HepG2 (cell line): ENCODE results near the gene SMCO4. TPM values are rescaled to one million over a fixed set of nuclear protein-coding genes. Genes with fewer than 3 reads are reported as not detected.
A peak's percentile ranks its signal among the peaks of the same experiment; 100 is the strongest.

Experiments
- HNF4G ChIP-seq, 2 experiments: sonication (generic) in 1 of 2; formaldehyde crosslinking in 1 of 2; IDR thresholded peaks; 2 replicates each; pipeline versions ENCODE4 v1.4.0 to v1.6.1; 2011 to 2020; ENCODE audit warnings: borderline replicate concordance in 2 of 2, low read depth in 2 of 2, mild to moderate bottlenecking in 2 of 2, low read length in 1 of 2, missing genetic modification reagents in 1 of 2, moderate library complexity in 1 of 2
- LCORL ChIP-seq, 2 experiments: fragments of 450-650 bp in 1 of 2; sonication (generic) in 1 of 2; formaldehyde crosslinking in 1 of 2; IDR thresholded peaks; 2 replicates each; pipeline versions ENCODE4 v1.5.0 to v1.6.1; 2017 to 2020; ENCODE audit warnings: antibody characterized with exemption in 1 of 2, missing genetic modification reagents in 1 of 2
- MLLT10 ChIP-seq: sonication (generic); formaldehyde crosslinking; IDR thresholded peaks from 2 replicates; pipeline ENCODE4 v1.4.0; 2020; ENCODE audit warnings: missing genetic modification reagents
- NFYB ChIP-seq: sonication (generic); formaldehyde crosslinking; IDR thresholded peaks from 2 replicates; pipeline ENCODE4 v1.4.0; 2020; ENCODE audit warnings: missing genetic modification reagents
- PHF21A ChIP-seq: sonication (generic); formaldehyde crosslinking; IDR thresholded peaks from 2 replicates; pipeline ENCODE4 v1.5.0; 2020; ENCODE audit warnings: mild to moderate bottlenecking, missing genetic modification reagents
- POLR2G ChIP-seq: fragments of 200-400 bp; formaldehyde crosslinking; IDR thresholded peaks from 2 replicates; pipeline ENCODE4 v1.6.1; 2018; ENCODE audit warnings: mild to moderate bottlenecking, low read depth, low read length, moderate library complexity
- RXRB ChIP-seq: IDR thresholded peaks from 2 replicates; pipeline ENCODE4 v1.6.1; 2016; ENCODE audit warnings: borderline replicate concordance, missing genetic modification reagents, missing compliant biosample characterization
- SOX13 ChIP-seq, 3 experiments: fragments of 450-650 bp in 1 of 3; sonication (generic) in 1 of 3; formaldehyde crosslinking in 1 of 3; IDR thresholded peaks in 2 of 3; conservative IDR thresholded peaks in 1 of 3; 2 replicates each; pipeline versions ENCODE4 v1.5.0 to v1.6.1; 2016 to 2020; ENCODE audit warnings: antibody characterized with exemption in 1 of 3, mild to moderate bottlenecking in 1 of 3, missing compliant biosample characterization in 1 of 3, missing genetic modification reagents in 1 of 3, moderate library complexity in 1 of 3
- TGIF2 ChIP-seq: IDR thresholded peaks from 2 replicates; pipeline ENCODE4 v1.6.1; 2016; ENCODE audit warnings: control low read depth, missing compliant biosample characterization
- ZBTB21 ChIP-seq: sonication (generic); formaldehyde crosslinking; IDR thresholded peaks from 2 replicates; pipeline ENCODE4 v1.4.0; 2020; ENCODE audit warnings: missing genetic modification reagents
- ZNF567 ChIP-seq: sonication (generic); formaldehyde crosslinking; IDR thresholded peaks from 2 replicates; pipeline ENCODE4 v1.8.1; 2023; ENCODE audit warnings: mild to moderate bottlenecking, missing genetic modification reagents, borderline replicate concordance
- polyA plus RNA-seq, 8 experiments: library from polyadenylated mRNA; depleted of rRNA in 3 of 8; stranded (reverse) in 7 of 8; unstranded in 1 of 8; fragments of >200 nt; fragmentation: Illumina TruSeq in 4 of 8; extraction: Trizol in 4 of 8; gene quantifications; 2 replicates each; pipeline versions ENCODE4 v1.2.1 to v1.2.3, GENCODE V29; 2011 to 2016; ENCODE audit warnings: low read depth in 4 of 8, missing spikeins in 1 of 8, mixed read lengths in 1 of 8; ENCODE audit not compliant: insufficient read depth in 1 of 8
- total RNA-seq, 5 experiments: library from RNA; depleted of rRNA; stranded (reverse); fragments of >200 nt; fragmentation: Illumina TruSeq; extraction: Trizol; gene quantifications; 2 replicates each; pipeline ENCODE4 v1.2.3, GENCODE V29; 2016; ENCODE audit warnings: low read depth in 1 of 5
- TF ChIP-seq, protein P1 (sequence below): sonication (generic); formaldehyde crosslinking; IDR thresholded peaks from 2 replicates; pipeline ENCODE4 v1.4.0; 2020; ENCODE audit warnings: missing genetic modification reagents
- TF ChIP-seq, protein P2 (sequence below): sonication (generic); formaldehyde crosslinking; conservative IDR thresholded peaks from 2 replicates; pipeline ENCODE4 v1.4.0; 2020; ENCODE audit warnings: mild to moderate bottlenecking, missing genetic modification reagents, moderate library complexity
- TF ChIP-seq, protein P3 (sequence below): sonication (generic); formaldehyde crosslinking; IDR thresholded peaks from 2 replicates; pipeline ENCODE4 v1.4.0; 2020; ENCODE audit warnings: missing genetic modification reagents
- TF ChIP-seq, protein P4 (sequence below): sonication (generic); formaldehyde crosslinking; IDR thresholded peaks from 2 replicates; pipeline ENCODE4 v1.4.0; 2020; ENCODE audit warnings: missing genetic modification reagents
- TF ChIP-seq, protein P5 (sequence below): sonication (generic); formaldehyde crosslinking; IDR thresholded peaks from 2 replicates; pipeline ENCODE4 v1.8.0; 2022; ENCODE audit warnings: mild to moderate bottlenecking, missing genetic modification reagents
- TF ChIP-seq, protein P6 (sequence below): sonication (generic); formaldehyde crosslinking; IDR thresholded peaks from 2 replicates; pipeline ENCODE4 v1.8.1; 2023; ENCODE audit warnings: missing genetic modification reagents, inconsistent platforms, borderline replicate concordance

The SMCO4 gene
- total and polyA plus RNA-seq, 2 of the 13 experiments (the other 11 are each of a cell fraction or from before 2014, with no cell fraction given) = 10.6 to 28.5 TPM

DNA sequence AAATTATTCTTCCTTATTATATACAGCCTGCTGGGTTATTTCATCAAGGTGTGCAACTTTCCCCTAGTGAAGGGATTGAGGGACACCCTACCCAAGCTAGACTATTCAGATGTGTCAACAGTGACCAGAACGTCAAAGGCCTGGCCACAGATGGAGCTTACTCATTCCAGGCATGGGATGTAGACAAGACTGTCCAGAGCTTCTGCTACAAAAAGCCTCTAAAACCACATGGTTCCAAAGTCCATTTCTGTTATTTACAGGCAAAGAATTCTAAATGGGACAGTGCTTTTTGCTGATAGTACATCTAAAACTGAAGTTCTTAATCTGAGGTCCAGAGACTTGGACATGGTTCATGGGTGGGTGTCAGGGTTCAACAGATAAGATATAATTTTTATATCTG, 9.7 kb upstream of the SMCO4 start (continued):
- TF ChIP-seq, protein P1, sequence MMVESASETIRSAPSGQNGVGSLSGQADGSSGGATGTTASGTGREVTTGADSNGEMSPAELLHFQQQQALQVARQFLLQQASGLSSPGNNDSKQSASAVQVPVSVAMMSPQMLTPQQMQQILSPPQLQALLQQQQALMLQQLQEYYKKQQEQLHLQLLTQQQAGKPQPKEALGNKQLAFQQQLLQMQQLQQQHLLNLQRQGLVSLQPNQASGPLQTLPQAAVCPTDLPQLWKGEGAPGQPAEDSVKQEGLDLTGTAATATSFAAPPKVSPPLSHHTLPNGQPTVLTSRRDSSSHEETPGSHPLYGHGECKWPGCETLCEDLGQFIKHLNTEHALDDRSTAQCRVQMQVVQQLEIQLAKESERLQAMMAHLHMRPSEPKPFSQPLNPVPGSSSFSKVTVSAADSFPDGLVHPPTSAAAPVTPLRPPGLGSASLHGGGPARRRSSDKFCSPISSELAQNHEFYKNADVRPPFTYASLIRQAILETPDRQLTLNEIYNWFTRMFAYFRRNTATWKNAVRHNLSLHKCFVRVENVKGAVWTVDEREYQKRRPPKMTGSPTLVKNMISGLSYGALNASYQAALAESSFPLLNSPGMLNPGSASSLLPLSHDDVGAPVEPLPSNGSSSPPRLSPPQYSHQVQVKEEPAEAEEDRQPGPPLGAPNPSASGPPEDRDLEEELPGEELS (CRISPR knock-in tag) = no peak
- TF ChIP-seq NFYB (no peak), TGIF2 (CRISPR knock-in tag) (no peak), ZNF567 (CRISPR knock-in tag) (no peak), MLLT10 (no peak), POLR2G (no peak), ZBTB21 (CRISPR knock-in tag) (no peak), PHF21A (CRISPR knock-in tag) (peak; percentile 50; the same call in 1 of the 2 replicates), HNF4G (IDR thresholded peaks at IDR 0.05; ENCODE audit: borderline replicate concordance, low read depth, low read length) (peak; percentile 44; the same call in 1 of the 2 replicates), HNF4G (CRISPR knock-in tag; IDR thresholded peaks at IDR 0.05; ENCODE audit: borderline replicate concordance, low read depth) (no peak), RXRB (CRISPR knock-in tag) (peak; percentile 54; the same call in 1 of the 2 replicates), LCORL (IDR thresholded peaks at IDR 0.05) (0 out of 2 replicates have a peak, but pooled peaks have one; percentile 8), LCORL (CRISPR knock-in tag; IDR thresholded peaks at IDR 0.05) (peak; percentile 76), SOX13 (IDR thresholded peaks at IDR 0.05) (no peak), SOX13 (CRISPR knock-in tag; conservative IDR thresholded peaks at IDR 0.05 in 1 of 2, IDR thresholded peaks at IDR 0.05 in 1 of 2) (peak in 1 of 2 experiments; percentile 22; a peak in 1 of 4 replicates)
- TF ChIP-seq, protein P2, sequence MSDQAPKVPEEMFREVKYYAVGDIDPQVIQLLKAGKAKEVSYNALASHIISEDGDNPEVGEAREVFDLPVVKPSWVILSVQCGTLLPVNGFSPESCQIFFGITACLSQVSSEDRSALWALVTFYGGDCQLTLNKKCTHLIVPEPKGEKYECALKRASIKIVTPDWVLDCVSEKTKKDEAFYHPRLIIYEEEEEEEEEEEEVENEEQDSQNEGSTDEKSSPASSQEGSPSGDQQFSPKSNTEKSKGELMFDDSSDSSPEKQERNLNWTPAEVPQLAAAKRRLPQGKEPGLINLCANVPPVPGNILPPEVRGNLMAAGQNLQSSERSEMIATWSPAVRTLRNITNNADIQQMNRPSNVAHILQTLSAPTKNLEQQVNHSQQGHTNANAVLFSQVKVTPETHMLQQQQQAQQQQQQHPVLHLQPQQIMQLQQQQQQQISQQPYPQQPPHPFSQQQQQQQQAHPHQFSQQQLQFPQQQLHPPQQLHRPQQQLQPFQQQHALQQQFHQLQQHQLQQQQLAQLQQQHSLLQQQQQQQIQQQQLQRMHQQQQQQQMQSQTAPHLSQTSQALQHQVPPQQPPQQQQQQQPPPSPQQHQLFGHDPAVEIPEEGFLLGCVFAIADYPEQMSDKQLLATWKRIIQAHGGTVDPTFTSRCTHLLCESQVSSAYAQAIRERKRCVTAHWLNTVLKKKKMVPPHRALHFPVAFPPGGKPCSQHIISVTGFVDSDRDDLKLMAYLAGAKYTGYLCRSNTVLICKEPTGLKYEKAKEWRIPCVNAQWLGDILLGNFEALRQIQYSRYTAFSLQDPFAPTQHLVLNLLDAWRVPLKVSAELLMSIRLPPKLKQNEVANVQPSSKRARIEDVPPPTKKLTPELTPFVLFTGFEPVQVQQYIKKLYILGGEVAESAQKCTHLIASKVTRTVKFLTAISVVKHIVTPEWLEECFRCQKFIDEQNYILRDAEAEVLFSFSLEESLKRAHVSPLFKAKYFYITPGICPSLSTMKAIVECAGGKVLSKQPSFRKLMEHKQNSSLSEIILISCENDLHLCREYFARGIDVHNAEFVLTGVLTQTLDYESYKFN (CRISPR knock-in tag) = peak; percentile 34; the same call in 1 of the 2 replicates
- TF ChIP-seq, protein P3, sequence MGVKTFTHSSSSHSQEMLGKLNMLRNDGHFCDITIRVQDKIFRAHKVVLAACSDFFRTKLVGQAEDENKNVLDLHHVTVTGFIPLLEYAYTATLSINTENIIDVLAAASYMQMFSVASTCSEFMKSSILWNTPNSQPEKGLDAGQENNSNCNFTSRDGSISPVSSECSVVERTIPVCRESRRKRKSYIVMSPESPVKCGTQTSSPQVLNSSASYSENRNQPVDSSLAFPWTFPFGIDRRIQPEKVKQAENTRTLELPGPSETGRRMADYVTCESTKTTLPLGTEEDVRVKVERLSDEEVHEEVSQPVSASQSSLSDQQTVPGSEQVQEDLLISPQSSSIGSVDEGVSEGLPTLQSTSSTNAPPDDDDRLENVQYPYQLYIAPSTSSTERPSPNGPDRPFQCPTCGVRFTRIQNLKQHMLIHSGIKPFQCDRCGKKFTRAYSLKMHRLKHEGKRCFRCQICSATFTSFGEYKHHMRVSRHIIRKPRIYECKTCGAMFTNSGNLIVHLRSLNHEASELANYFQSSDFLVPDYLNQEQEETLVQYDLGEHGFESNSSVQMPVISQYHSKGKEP = no peak
- TF ChIP-seq, protein P4, sequence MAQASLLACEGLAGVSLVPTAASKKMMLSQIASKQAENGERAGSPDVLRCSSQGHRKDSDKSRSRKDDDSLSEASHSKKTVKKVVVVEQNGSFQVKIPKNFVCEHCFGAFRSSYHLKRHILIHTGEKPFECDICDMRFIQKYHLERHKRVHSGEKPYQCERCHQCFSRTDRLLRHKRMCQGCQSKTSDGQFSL = no peak
- TF ChIP-seq, protein P5, sequence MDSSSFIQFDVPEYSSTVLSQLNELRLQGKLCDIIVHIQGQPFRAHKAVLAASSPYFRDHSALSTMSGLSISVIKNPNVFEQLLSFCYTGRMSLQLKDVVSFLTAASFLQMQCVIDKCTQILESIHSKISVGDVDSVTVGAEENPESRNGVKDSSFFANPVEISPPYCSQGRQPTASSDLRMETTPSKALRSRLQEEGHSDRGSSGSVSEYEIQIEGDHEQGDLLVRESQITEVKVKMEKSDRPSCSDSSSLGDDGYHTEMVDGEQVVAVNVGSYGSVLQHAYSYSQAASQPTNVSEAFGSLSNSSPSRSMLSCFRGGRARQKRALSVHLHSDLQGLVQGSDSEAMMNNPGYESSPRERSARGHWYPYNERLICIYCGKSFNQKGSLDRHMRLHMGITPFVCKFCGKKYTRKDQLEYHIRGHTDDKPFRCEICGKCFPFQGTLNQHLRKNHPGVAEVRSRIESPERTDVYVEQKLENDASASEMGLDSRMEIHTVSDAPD (CRISPR knock-in tag) = no peak
- TF ChIP-seq, protein P6, sequence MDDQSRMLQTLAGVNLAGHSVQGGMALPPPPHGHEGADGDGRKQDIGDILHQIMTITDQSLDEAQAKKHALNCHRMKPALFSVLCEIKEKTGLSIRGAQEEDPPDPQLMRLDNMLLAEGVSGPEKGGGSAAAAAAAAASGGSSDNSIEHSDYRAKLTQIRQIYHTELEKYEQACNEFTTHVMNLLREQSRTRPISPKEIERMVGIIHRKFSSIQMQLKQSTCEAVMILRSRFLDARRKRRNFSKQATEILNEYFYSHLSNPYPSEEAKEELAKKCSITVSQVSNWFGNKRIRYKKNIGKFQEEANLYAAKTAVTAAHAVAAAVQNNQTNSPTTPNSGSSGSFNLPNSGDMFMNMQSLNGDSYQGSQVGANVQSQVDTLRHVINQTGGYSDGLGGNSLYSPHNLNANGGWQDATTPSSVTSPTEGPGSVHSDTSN (CRISPR knock-in tag) = no peak
